GM21367 (cell line): Measurements from ENCODE around the gene ARHGEF6.
"Not testable (repeated sequence)": the region's sequence is repeated elsewhere in the genome, so short reads cannot be mapped to it uniquely, and the experiment has no call there.

Source experiments
- ATAC-seq: cut with Tn5 transposase; IDR thresholded peaks from one replicate; pipeline ENCODE4 v1.9.1; 2021; ENCODE audit not compliant: unreplicated experiment

Gene ARHGEF6

DNA sequence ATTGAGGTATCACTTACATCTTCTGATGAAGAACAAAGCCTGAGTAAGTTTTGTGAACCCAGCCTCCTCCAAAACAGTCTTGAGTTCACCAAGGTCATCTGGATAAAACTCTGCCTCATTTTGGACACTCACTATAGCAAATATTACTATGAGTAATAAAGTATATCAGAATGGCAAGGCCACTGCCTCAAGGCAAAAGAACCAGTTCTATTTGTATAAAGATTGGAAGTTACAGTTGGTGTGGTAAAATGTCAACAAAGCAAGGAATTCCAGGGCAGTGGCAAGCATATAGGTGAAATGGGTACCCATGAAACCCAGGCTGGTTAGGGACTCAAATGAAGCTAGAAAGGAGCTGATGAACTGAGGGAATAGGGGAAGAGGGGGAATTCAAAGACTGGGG lies 2.4 kb upstream of the ARHGEF6 start:
- no peak for ATAC-seq

DNA sequence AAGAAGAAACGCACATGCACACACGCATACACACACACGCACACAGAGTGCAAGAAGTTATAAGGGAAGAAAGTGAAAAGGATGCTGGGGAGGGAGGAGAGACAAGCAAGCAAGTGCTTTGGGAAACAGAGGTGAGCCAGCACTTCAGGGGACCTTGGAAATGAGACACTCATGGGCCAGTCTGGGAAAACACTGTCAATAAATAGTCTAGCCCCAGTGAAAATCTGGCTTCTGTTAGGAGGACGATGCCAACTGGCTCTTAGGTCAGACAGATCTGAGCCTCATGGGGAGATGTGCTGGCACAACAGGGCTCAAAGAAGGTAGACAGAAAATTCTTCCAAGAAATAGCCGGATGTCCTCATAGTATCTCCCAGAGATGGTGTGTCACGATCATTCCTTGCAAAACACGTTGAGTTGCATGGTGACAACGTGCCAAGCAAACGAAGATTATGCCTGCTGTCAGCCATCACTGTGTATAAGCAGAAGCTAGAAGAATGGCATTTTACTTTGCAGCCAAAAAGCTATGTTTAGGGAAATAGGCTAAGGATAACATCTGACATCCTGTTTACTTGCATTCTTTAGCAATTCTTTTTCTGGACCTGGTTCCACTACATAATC lies 557 bp upstream of the ARHGEF6 start:
- no peak for ATAC-seq

GRCh38 chrX:136780241-136780640 lies 491 bp downstream of the ARHGEF6 start:
- ATAC-seq, result no peak

DNA sequence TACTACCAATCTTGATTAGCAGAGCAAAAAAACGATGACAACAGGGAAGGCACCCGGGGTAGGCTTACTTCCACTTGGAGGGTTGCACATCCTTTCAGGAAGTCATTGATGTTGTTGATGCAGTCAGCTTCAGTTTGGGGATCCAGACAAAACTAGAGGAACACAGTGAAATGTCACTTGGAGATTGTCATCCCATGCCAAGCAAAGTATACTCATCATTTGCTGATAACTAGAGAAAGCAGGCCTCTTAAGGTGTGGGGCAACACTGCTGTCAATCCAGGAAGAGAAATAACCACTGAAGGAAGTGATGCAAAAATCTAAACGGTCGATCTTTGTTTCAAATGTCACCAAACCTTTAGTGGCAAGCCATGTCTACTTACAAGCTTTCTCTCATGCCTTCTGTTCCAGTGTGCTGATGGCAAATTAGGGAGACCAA lies 1.4 kb downstream of the ARHGEF6 start:
- no peak for ATAC-seq

GRCh38 chrX:136778916-136779315 lies 1.8 kb downstream of the ARHGEF6 start:
- ATAC-seq, result no peak

GRCh38 chrX:136778020-136778419 lies 2.7 kb downstream of the ARHGEF6 start:
- no peak for ATAC-seq

- ATAC-seq, result no peak
Observed at GRCh38 chrX:136773648-136774047, 7.1 kb downstream of the ARHGEF6 start.

GRCh38 chrX:136771869-136772268 lies 8.9 kb downstream of the ARHGEF6 start:
- not testable (repeated sequence) for ATAC-seq

- ATAC-seq, result no peak
Observed at GRCh38 chrX:136768469-136769084, 12.2 kb downstream of the ARHGEF6 start.

DNA sequence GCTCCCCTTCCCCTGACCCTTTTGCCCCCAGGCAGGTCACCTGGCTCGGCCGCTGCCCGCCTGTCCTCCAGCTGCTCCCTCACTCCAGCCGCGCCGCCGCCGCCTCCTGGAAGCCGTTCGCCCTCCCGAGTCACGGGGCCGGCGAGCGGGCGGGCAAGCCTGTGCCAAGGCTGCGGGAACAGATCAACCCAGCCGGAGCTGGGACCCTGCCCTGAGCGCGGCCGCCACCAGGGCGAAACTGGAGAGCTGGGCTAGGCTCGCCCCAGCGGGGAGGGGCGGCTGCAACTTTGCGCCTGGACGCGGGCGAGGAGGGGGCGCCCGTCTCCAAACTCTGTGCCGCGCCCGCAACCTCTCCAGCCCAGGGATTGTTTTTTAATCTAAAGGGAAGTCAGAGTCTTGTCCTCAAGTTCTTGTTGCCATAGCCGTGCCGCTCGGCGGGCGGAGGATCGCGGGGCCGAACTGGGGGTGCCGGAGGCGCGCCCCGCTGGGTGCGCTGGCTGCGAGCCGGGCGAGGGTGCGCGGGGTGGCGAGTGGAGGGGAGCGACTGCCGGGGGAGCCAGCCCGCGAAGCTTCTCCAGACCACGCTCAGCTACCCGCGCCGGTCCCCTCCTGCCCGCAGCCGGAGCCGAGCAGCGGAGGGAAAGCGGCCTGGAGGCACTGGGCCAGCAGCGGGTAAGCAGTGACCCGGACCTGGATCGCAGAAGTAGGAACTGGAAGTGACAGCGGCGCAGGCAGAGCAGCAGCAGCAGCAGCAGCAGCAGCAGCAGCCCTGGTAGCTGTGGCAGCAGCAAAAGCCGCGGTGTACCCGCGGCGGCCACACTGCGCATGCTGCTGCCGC lies 13.4 kb downstream of the ARHGEF6 start:
- peak; percentile 67 for ATAC-seq

DNA sequence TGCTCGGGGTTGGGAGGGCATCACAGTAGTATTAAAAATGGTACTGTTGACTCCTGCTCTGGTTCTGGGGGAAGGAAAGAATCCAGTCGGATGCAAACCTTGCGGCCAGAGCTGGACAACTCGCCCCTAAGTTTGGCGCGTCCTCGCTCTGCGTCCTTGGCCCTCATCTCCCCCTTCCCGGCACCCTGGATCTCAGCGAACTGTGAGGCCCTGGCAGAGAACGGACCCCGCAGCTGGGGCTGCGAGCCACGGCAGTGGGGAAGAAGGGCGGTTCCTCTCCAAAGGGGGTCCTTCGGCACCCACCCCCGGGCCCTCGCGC lies 14.0 kb downstream of the ARHGEF6 start:
- no peak for ATAC-seq

- no peak for ATAC-seq
Observed at GRCh38 chrX:136765821-136766356, 14.8 kb downstream of the ARHGEF6 start.

DNA sequence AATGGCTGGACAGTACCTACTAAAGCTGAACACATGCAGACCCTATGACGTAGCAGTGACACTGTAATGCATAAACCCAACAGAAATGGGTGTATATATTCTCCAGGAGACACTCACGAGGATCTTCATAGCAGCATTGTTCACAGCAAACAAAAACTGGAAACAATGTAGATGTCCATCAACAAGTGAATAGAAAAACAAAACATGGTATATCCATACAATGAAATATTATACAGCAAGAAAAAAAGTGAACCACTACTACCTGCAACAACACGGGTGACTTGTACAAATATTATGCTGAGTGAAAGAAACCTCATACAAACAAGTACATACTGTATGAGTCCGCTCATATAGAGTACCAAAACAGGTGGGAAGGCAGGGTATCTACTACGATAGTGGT lies 16.5 kb downstream of the ARHGEF6 start:
- ATAC-seq, result no peak

DNA sequence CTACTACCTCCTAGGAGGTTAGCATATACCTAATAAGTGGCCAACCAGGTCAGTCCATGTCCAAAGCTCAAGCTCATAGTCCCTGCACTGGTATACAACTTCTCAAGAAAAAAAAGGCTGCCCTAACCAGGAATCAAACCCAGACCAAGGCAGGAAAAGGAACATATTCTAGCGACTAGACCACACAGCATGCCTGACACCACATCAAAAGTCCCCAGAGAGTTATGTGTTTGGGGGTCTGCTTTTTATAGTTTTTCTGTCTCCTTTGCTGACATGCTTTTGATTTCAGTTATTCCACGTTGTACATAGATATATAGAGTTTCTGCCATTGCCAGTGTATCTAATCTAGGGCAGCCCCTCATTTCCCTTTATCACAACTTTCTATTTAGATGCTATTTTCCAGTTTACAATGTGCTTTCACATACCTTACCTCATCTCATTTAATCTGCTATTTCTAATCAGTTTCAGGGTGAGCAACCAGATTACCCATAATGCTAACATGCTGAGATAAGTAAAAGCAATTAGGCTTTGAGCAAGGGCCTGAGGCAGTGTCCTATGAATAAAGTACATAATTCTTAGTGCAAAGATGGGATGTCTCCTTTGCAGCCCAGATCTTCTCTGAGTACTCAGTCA lies 17.8 kb downstream of the ARHGEF6 start:
- ATAC-seq, result no peak

DNA sequence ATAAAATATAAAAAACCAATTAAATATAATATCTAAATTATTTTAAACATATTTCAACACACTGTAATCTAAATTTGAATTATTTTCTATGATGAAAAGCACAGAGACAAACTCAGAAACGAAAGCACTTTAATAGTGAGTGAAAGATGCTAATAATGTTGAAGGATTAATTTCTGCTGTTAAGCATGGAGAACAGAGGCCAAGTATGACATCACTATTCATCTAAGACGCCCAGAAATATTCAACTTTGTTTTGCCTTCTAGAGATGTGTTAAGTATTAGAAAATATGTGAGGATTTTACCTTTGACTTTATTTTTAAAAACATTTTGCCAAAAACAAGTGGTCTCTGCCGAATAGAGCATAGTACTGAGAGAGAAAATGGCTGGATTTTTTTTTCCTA lies 19.3 kb downstream of the ARHGEF6 start:
- ATAC-seq, result no peak

DNA sequence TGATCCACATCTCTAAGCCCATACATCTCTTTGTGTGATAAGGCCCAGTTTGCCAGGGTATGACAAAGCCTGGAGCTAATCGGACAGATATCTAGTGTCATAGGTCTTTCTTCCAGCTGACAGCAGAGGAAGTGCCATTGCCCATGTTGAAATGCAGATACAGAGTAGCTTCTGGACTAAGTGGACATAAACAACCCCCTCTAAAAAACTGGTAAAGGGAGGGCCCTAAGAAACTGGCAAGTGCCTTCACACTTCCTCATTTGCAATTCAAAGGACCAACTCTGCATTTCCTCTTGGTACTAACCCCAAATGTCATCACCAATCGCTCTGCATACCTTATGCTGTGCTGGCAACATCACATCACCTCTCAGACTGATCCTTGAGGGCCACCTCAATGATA lies 20.8 kb downstream of the ARHGEF6 start:
- no peak for ATAC-seq

GRCh38 chrX:136755411-136755810 lies 25.3 kb downstream of the ARHGEF6 start:
- ATAC-seq, result no peak

- no peak for ATAC-seq
Observed at GRCh38 chrX:136754651-136755050, 26.1 kb downstream of the ARHGEF6 start.

GRCh38 chrX:136752796-136753195 lies 27.9 kb downstream of the ARHGEF6 start:
- no peak for ATAC-seq

DNA sequence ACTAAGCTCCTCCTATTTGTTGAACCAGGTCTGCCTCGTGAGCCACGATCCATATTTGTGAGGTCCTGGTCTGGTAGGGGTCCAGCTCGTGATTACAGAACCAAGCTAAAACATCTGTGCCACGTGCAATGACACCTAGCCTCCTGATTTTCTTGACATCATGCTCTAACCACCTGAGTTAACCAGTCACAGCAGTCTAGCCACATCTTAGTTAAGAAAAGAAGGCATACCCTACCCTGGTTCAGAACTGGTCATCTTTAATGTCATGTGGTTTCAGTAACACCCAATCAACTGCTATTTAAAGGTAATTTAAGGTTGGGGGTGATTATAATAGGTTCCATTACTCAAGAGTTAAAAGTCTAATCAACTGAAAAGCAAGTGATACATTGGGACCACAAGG lies 28.4 kb downstream of the ARHGEF6 start:
- ATAC-seq, result no peak

GRCh38 chrX:136750364-136750763 lies 30.4 kb downstream of the ARHGEF6 start:
- no peak for ATAC-seq
